Measurements from ENCODE around the gene ACVRL1. TPM values are rescaled to one million over a fixed set of nuclear protein-coding genes. Genes with fewer than 3 reads are reported as not detected.

Gene ACVRL1
- total RNA-seq, 1 donor from 2014 or later, result 4.9 TPM

GRCh38 chr12:51917746-51918453 is 10.6 kb downstream of the ACVRL1 start:
- ATAC-seq, result no peak

GRCh38 chr12:51920046-51920445 is 12.7 kb downstream of the ACVRL1 start:
- ATAC-seq, result no peak

GRCh38 chr12:51921017-51921725 is 13.9 kb downstream of the ACVRL1 start:
- ATAC-seq, result no peak

GRCh38 chr12:51922146-51922545 is 14.8 kb downstream of the ACVRL1 start:
- ATAC-seq, result no peak

GRCh38 chr12:51922762-51923505 is 15.6 kb downstream of the ACVRL1 start:
- ATAC-seq, result peak; percentile 35

- ATAC-seq, result peak; percentile 60
These were observed 16.4 kb downstream of the ACVRL1 start for GRCh38 chr12:51923506-51924365.

- no peak for ATAC-seq
These were observed 17.4 kb downstream of the ACVRL1 start for GRCh38 chr12:51924551-51925319.

GRCh38 chr12:51925346-51926063 is 18.2 kb downstream of the ACVRL1 start:
- ATAC-seq, result no peak

GRCh38 chr12:51926064-51926632 is 18.8 kb downstream of the ACVRL1 start:
- ATAC-seq, result peak; percentile 18

GRCh38 chr12:51926718-51927117 is 19.4 kb downstream of the ACVRL1 start:
- peak; percentile 59 for ATAC-seq

- ATAC-seq, result no peak
These were observed 25.1 kb downstream of the ACVRL1 start for GRCh38 chr12:51932218-51933076.

GRCh38 chr12:51934080-51934479 is 26.8 kb downstream of the ACVRL1 start:
- no peak for ATAC-seq

GRCh38 chr12:51937926-51938325 is 30.6 kb downstream of the ACVRL1 start:
- ATAC-seq, result no peak

- peak; percentile 84 for ATAC-seq
These were observed 31.4 kb downstream of the ACVRL1 start for GRCh38 chr12:51938726-51939125.

- peak; percentile 5 for ATAC-seq
These were observed 33.8 kb downstream of the ACVRL1 start for GRCh38 chr12:51941011-51941581.

GRCh38 chr12:51941604-51942003 is 34.3 kb downstream of the ACVRL1 start:
- ATAC-seq, result peak; percentile 92

- ATAC-seq, result no peak
These were observed 34.8 kb downstream of the ACVRL1 start for GRCh38 chr12:51942056-51942455.

- no peak for ATAC-seq
These were observed 35.2 kb downstream of the ACVRL1 start for GRCh38 chr12:51942501-51943000.

- no peak for ATAC-seq
These were observed 36.0 kb downstream of the ACVRL1 start for GRCh38 chr12:51943346-51943745.
